Esophagus muscularis mucosa (tissue), 4 donors: ENCODE data around the gene IGSF6. TPM values are rescaled to one million over a fixed set of nuclear protein-coding genes. Genes with fewer than 3 reads are reported as not detected.

ENCODE experiments used
- DNase-seq: peaks from one replicate; pipeline ENCODE4 v3.0.0-alpha.2; 2017; ENCODE audit errors: extremely low spot score
- H3K27ac ChIP-seq, 4 donors: fragments of 200-600 bp; sonication (generic); replicated peaks in 1 of 4; 1 replicate in 3 of 4; 2 replicates in 1 of 4; pipeline ENCODE4 v1.5.1; 2016 to 2019; ENCODE audit warnings: mild to moderate bottlenecking in 1 of 4
- H3K27me3 ChIP-seq, 4 donors: fragments of 200-600 bp; sonication (generic); one replicate each; pipeline versions ENCODE4 v1.5.1 to v1.6.0; 2016 to 2019
- H3K36me3 ChIP-seq, 4 donors: fragments of 200-600 bp; sonication (generic); one replicate each; pipeline ENCODE4 v1.5.1; 2016 to 2019
- H3K4me1 ChIP-seq, 4 donors: fragments of 200-600 bp; sonication (generic); one replicate each; pipeline ENCODE4 v1.5.1; 2016 to 2019
- H3K4me3 ChIP-seq, 4 donors: fragments of 200-600 bp; sonication (generic); 1 replicate in 2 of 4; 2 replicates in 2 of 4; pipeline ENCODE4 v1.5.1; 2016 to 2019; ENCODE audit warnings: mild to moderate bottlenecking in 4 of 4, moderate library complexity in 1 of 4
- H3K9me3 ChIP-seq, 4 donors: fragments of 200-600 bp; sonication (generic); 1 replicate in 3 of 4; 2 replicates in 1 of 4; pipeline ENCODE4 v1.5.1; 2016 to 2019
- CTCF ChIP-seq, 3 experiments: fragments of 200-600 bp in 2 of 3; fragments of 450-650 bp in 1 of 3; sonication (generic) in 2 of 3; IDR thresholded peaks; one replicate each; pipeline ENCODE4 v1.5.1; 2017 to 2019; ENCODE audit warnings: antibody characterized with exemption in 3 of 3, mild to moderate bottlenecking in 2 of 3, moderate library complexity in 1 of 3
- EP300 ChIP-seq: sonication (generic); formaldehyde crosslinking; IDR thresholded peaks from one replicate; pipeline ENCODE4 v1.6.1; 2017; ENCODE audit warnings: antibody characterized with exemption
- POLR2A ChIP-seq: fragments of 450-650 bp; IDR thresholded peaks from one replicate; pipeline ENCODE4 v1.6.1; 2017; ENCODE audit warnings: antibody characterized with exemption, moderate library complexity, mild to moderate bottlenecking, low read depth
- POLR2AphosphoS5 ChIP-seq, 2 donors: sonication (generic); formaldehyde crosslinking; IDR thresholded peaks; one replicate each; pipeline ENCODE4 v1.6.1; 2017; ENCODE audit warnings: antibody characterized with exemption in 2 of 2
- WGBS: methylation state at CpG from one replicate; pipeline ENCODE4 v1.1.5; 2018; 5-methylcytosine and 5-hydroxymethylcytosine counted together
- intact Hi-C: fragments of 100-400 bp; cut with DNase I; formaldehyde crosslinking; loops from one replicate; pipeline ENCODE4 v1.15.1; 2023
- total RNA-seq, 4 donors: library from RNA; depleted of rRNA; stranded (reverse); fragments of >200 nt; gene quantifications; one replicate each; pipeline versions ENCODE4 v1.1.0 to v1.2.1, GENCODE V29; 2016

IGSF6 gene
- total RNA-seq, result 1 to 10 TPM in 2 of 4 donors, under 1 TPM in 2; 0.69 to 4.5 (median 1.3) TPM

GRCh38 chr16:21652453-21652852 lies at the start of gene IGSF6:
Gene IGSF6 (minus strand): TSS chr16:21652608. CDS start chr16:21652598, 10 bp downstream.
- no peak within 1 kb of the TSS for H3K4me3 ChIP-seq
- TF ChIP-seq POLR2A (no peak), EP300 (no peak), CTCF (IDR thresholded peaks at IDR 0.05) (no peak), POLR2AphosphoS5 (IDR thresholded peaks at IDR 0.05) (no peak)
- H3K27ac ChIP-seq, result no peak within 1 kb of the TSS
- H3K36me3 ChIP-seq, result peaks cover 0 to 17% (median 10%) of the 10 kb centered on the region in 4 donors
- WGBS, result 89% methylated on average over 6 of the region's 6 CpGs
- H3K4me1 ChIP-seq, result peaks cover 0 to 14% (median 7%) of the 10 kb centered on the region in 4 donors
- DNase-seq, result no peak
- intact Hi-C loops, result no loop called here
- H3K9me3 ChIP-seq, result no peaks in the 10 kb centered on the region
- no peaks in the 10 kb centered on the region for H3K27me3 ChIP-seq

- H3K36me3 ChIP-seq, result no peaks in the 10 kb centered on the region
- intact Hi-C loops, result no loop called here
- H3K27me3 ChIP-seq, result no peaks in the 10 kb centered on the region
- H3K9me3 ChIP-seq, result no peaks in the 10 kb centered on the region
- TF ChIP-seq POLR2A, result no peak
- no peak for TF ChIP-seq POLR2AphosphoS5 (IDR thresholded peaks at IDR 0.05)
- no peak for TF ChIP-seq EP300
- no peak for TF ChIP-seq CTCF (IDR thresholded peaks at IDR 0.05)
- no peak overlapping the region for H3K4me3 ChIP-seq
- H3K27ac ChIP-seq, result no peak overlapping the region
- peaks cover 0 to 6% (median 3%) of the 10 kb centered on the region in 4 donors for H3K4me1 ChIP-seq
- WGBS, result 67% methylated on average over 1 of the region's 2 CpGs
- DNase-seq, result no peak
These were observed 48.9 kb upstream of the IGSF6 start for GRCh38 chr16:21701271-21701670.

- intact Hi-C loops, result no loop called here
- no peaks in the 10 kb centered on the region for H3K27me3 ChIP-seq
- H3K9me3 ChIP-seq, result no peaks in the 10 kb centered on the region
These were observed 46.0 kb upstream of the IGSF6 start for GRCh38 chr16:21698169-21699032.

GRCh38 chr16:21697032-21697431 lies 44.6 kb upstream of the IGSF6 start:
- intact Hi-C loops, result no loop called here
- TF ChIP-seq POLR2AphosphoS5 (IDR thresholded peaks at IDR 0.05), result no peak
- no peak for TF ChIP-seq CTCF (IDR thresholded peaks at IDR 0.05)
- TF ChIP-seq EP300, result no peak
- no peak for TF ChIP-seq POLR2A
- no peak overlapping the region for H3K4me3 ChIP-seq
- H3K9me3 ChIP-seq, result no peaks in the 10 kb centered on the region
- no peak overlapping the region for H3K27ac ChIP-seq
- DNase-seq, result no peak
- H3K27me3 ChIP-seq, result no peaks in the 10 kb centered on the region
- no peaks in the 10 kb centered on the region for H3K36me3 ChIP-seq
- peaks cover 0 to 6% (median 3%) of the 10 kb centered on the region in 4 donors for H3K4me1 ChIP-seq
- 91% methylated on average over 5 of the region's 5 CpGs for WGBS

More at GRCh38 chr16:21698169-21699032, 46.0 kb upstream of the IGSF6 start:
- Histone ChIP-seq H3K4me3 (no peak overlapping the region), H3K4me1 (peaks cover 0 to 6% (median 3%) of the 10 kb centered on the region in 4 donors), H3K36me3 (no peaks in the 10 kb centered on the region), H3K27ac (no peak overlapping the region)
- WGBS, result 82% methylated on average over 9 of the region's 9 CpGs
- TF ChIP-seq EP300 (no peak), CTCF (IDR thresholded peaks at IDR 0.05) (no peak), POLR2A (no peak), POLR2AphosphoS5 (IDR thresholded peaks at IDR 0.05) (no peak)
- no peak for DNase-seq
